Right cardiac atrium (tissue), 5 donors: Measurements from ENCODE around the gene RIPK4. TPM values are rescaled to one million over a fixed set of nuclear protein-coding genes. Genes with fewer than 3 reads are reported as not detected.
A peak's percentile ranks its signal among the peaks of the same experiment; 100 is the strongest.

Experiments used
- ATAC-seq, 2 donors: fragments of 200-7000 bp; cut with Tn5 transposase; one replicate each; pipeline versions ENCODE4 v1.8.0 to v1.9.1; 2020; ENCODE audit warnings: moderate library complexity in 2 of 2, mild to moderate bottlenecking in 1 of 2
- DNase-seq, 3 donors: peaks; one replicate each; pipeline ENCODE4 v3.0.0-alpha.2; 2020
- H3K27ac ChIP-seq: one replicate; pipeline ENCODE4 v1.5.1; 2013; ENCODE audit warnings: mild to moderate bottlenecking, low read length, control low read depth, moderate library complexity
- H3K27me3 ChIP-seq: one replicate; pipeline ENCODE4 v1.6.1; 2013; ENCODE audit not compliant: control insufficient read depth, insufficient read depth
- H3K4me1 ChIP-seq: one replicate; pipeline ENCODE4 v1.6.1; 2013; ENCODE audit warnings: low read length; ENCODE audit not compliant: control insufficient read depth, insufficient read depth
- H3K4me3 ChIP-seq: one replicate; pipeline ENCODE4 v1.5.1; 2013; ENCODE audit warnings: low read length, control low read depth
- H3K9me3 ChIP-seq: one replicate; pipeline ENCODE4 v1.6.1; 2013; ENCODE audit warnings: low read length; ENCODE audit not compliant: control insufficient read depth
- WGBS: extraction: QIAGEN DNeasy Blood & Tissue Kit; methylation state at CpG from one replicate; pipeline ENCODE4 v1.1.7; 2013; 5-methylcytosine and 5-hydroxymethylcytosine counted together
- intact Hi-C, 4 donors: fragments of 100-400 bp; cut with DNase I; formaldehyde crosslinking; loops; one replicate each; pipeline versions ENCODE4 v1.11.0 to v1.14.0; 2022 to 2023
- polyA plus RNA-seq: library from polyadenylated mRNA; stranded (reverse); fragments of 200-250 nt; gene quantifications from one replicate; pipeline ENCODE4 v1.2.3, GENCODE V29; 2013
- total RNA-seq, 4 donors: library from RNA; stranded (reverse); fragmentation: NEBNext Ultra II Directional; extraction: Animal tissue kit (Norgen Biotek cat#: 25700); gene quantifications; one replicate each; pipeline ENCODE4 v1.2.1, GENCODE V29; 2021
- donor health status: healthy with polysubstance abuse.
- donor health status: DM: no; HTN: yes; CAD: no.
- donor health status: DM: no; HTN: no; CAD: no.
- donor health status: DM: no; HTN: yes; CAD: no; lungs with severe emphysema.
- donor health status: DM: yes; HTN: yes; CAD: no.

Gene RIPK4
- total and polyA plus RNA-seq, 5 donors = 0.70 to 1.2 (median 0.91) TPM

- WGBS = 60% methylated on average over 7 of the region's 7 CpGs
- DNase-seq (no peak), ATAC-seq (no peak)
- Histone ChIP-seq H3K27me3 (no peaks in the 10 kb centered on the region), H3K4me3 (no peak overlapping the region), H3K4me1 (no peaks in the 10 kb centered on the region), H3K27ac (no peak overlapping the region), H3K9me3 (no peaks in the 10 kb centered on the region)
- intact Hi-C loops = no loop called here
Observed at GRCh38 chr21:41709166-41709565, 57.7 kb downstream of the RIPK4 start.

GRCh38 chr21:41707960-41708330, 58.9 kb downstream of the RIPK4 start:
- Histone ChIP-seq H3K27me3 (no peaks in the 10 kb centered on the region), H3K4me1 (no peaks in the 10 kb centered on the region), H3K9me3 (no peaks in the 10 kb centered on the region), H3K27ac (no peak overlapping the region), H3K4me3 (no peak overlapping the region)
- ATAC-seq (no peak), DNase-seq (no peak)
- intact Hi-C loops = no loop called here

GRCh38 chr21:41707231-41707959, 59.5 kb downstream of the RIPK4 start:
- ATAC-seq (no peak), DNase-seq (no peak)
- H3K9me3 ChIP-seq = no peaks in the 10 kb centered on the region
- H3K4me1 ChIP-seq = no peaks in the 10 kb centered on the region
- no peak overlapping the region for H3K4me3 ChIP-seq
- intact Hi-C loops = no loop called here
- no peaks in the 10 kb centered on the region for H3K27me3 ChIP-seq
- 65% methylated on average over 6 of the region's 6 CpGs for WGBS
- H3K27ac ChIP-seq = no peak overlapping the region

DNA sequence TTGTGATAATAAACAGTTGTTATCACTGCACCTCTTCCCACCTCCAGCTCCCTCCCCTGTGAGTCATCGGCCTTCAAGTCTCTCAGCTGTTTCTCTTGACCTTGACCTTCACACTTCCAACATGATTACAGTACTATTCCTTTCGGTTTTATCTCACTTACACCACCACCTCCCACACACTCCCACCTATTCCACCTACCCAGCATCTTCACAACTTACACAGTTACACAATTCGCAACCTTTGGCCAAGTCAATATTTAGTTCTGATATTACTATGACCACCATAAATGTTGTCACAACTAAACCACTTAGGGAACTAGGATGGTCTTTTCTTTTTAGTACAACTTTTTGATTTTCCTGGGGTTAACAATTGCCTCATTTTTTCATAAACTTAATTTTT, 60.2 kb downstream of the RIPK4 start:
- no peaks in the 10 kb centered on the region for H3K9me3 ChIP-seq
- intact Hi-C loops = no loop called here
- H3K4me1 ChIP-seq = no peaks in the 10 kb centered on the region
- no peak overlapping the region for H3K4me3 ChIP-seq
- WGBS = 45% methylated on average over 3 of the region's 3 CpGs
- no peak overlapping the region for H3K27ac ChIP-seq
- no peak for DNase-seq
- H3K27me3 ChIP-seq = no peaks in the 10 kb centered on the region
- ATAC-seq = peak in 1 of 2 donors; percentile 28

DNA sequence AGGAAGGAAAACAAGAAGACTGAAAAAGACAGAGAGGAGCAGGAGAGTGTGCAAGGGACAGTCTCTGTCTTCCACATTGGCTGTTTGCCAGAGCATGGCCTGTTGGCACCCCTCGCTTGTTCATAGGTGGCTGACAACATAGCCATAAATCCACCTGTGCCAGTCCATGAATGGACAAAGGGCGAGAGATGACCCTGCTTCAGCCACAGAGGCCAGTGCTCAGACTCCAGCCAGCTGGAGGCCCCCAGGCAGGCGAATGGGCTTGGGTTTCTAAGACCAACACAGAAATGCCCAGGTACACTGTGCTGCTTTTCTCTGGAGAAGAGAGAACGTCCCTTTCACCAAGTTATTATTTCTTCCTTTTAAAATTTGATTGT, 60.6 kb downstream of the RIPK4 start:
- Histone ChIP-seq H3K4me1 (no peaks in the 10 kb centered on the region), H3K4me3 (no peak overlapping the region), H3K27ac (no peak overlapping the region), H3K9me3 (no peaks in the 10 kb centered on the region), H3K27me3 (no peaks in the 10 kb centered on the region)
- intact Hi-C loops = no loop called here
- DNase-seq (no peak), ATAC-seq (no peak)
- WGBS = 69% methylated on average over 4 of the region's 4 CpGs

DNA sequence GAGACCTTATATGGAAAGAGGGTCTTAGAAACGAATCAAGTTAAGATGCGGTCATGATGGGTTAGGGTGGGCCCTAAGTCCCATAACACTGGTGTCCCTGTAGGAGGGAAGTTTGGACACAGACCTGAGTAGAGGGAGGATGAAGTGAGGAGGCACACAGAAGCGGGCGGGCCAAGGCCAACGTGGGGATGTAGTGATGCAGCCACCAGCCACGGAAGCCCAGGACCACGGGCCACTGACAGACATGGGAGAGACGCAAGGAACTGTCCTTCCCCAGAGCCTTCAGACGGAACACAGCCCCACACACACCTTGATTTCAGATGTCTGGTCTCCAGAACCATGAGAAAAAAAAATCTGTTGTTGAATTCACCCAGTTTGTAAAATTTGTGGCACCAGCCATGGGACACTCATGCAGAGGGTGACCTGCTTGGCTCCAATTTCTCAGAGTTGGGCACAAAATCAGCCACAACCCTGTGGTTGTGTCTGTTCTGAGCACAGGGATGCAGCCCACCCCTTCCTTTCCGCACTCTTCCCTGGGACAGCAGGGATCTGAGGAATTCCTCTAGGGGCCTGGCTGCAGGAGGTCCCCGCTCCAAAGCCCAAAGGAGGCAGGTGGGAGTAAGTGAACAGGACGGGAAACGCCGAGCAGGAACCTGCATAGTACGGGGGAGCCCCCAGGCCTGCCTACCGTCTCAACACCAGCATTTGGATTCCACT, 61.1 kb downstream of the RIPK4 start:
- no peaks in the 10 kb centered on the region for H3K4me1 ChIP-seq
- no peak overlapping the region for H3K4me3 ChIP-seq
- ATAC-seq = no peak
- 83% methylated on average over 16 of the region's 16 CpGs for WGBS
- H3K9me3 ChIP-seq = no peaks in the 10 kb centered on the region
- intact Hi-C loops = no loop called here
- H3K27ac ChIP-seq = no peak overlapping the region
- no peak for DNase-seq
- no peaks in the 10 kb centered on the region for H3K27me3 ChIP-seq

GRCh38 chr21:41703857-41704501, 62.9 kb downstream of the RIPK4 start:
- no peaks in the 10 kb centered on the region for H3K4me1 ChIP-seq
- intact Hi-C loops = no loop called here
- ATAC-seq = peak in 1 of 2 donors; percentile 27
- no peak overlapping the region for H3K27ac ChIP-seq
- H3K27me3 ChIP-seq = no peaks in the 10 kb centered on the region
- H3K9me3 ChIP-seq = no peaks in the 10 kb centered on the region
- 73% methylated on average over 18 of the region's 18 CpGs for WGBS
- H3K4me3 ChIP-seq = no peak overlapping the region
- no peak for DNase-seq

DNA sequence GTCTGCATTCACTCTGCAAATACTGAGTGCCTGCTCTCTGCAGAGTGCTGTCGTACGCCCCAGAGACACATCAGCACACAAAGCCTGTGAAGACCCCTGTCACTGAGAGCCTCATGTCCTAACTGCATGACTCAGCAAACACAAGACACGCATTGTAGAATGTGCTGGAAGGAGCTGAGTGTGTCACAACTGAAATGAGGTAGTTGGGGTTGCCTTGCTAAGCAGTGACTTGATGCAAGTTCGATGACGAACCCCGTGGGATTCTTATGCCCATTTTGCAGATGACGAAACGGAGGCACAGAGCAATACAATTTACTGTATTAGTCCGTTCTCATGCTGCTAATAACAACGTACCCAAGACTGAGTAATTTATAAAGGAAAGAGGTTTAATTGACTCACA, 65.1 kb downstream of the RIPK4 start:
- Histone ChIP-seq H3K9me3 (no peaks in the 10 kb centered on the region), H3K27me3 (no peaks in the 10 kb centered on the region), H3K4me3 (no peak overlapping the region), H3K4me1 (no peaks in the 10 kb centered on the region), H3K27ac (no peak overlapping the region)
- ATAC-seq (no peak), DNase-seq (no peak)
- 87% methylated on average over 10 of the region's 10 CpGs for WGBS
- intact Hi-C loops = no loop called here

GRCh38 chr21:41699311-41699710, 67.5 kb downstream of the RIPK4 start:
- Histone ChIP-seq H3K27ac (no peak overlapping the region), H3K9me3 (no peaks in the 10 kb centered on the region), H3K27me3 (no peaks in the 10 kb centered on the region), H3K4me3 (no peak overlapping the region), H3K4me1 (no peaks in the 10 kb centered on the region)
- ATAC-seq = no peak
- WGBS = 93% methylated on average over 10 of the region's 10 CpGs
- no peak for DNase-seq
- intact Hi-C loops = no loop called here

DNA sequence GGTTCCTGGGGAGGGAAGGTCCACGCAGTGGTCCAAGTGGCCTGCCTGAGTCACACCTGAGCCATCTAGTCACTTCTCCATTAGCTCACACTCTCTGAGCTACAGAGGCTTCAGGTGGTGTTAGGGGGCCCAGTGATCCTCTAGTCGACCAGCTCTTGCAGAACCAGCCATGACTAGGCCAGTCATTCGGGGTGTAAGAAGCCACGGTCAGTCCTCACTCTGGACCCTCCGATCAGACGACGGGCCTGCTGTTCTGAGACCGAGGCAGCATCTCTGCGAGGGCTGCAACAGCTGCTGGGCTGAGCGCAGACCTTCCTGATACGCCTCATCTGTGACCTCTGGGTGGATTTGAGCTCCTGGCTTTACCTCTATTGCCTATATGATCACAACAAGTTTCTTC, 68.8 kb downstream of the RIPK4 start:
- ATAC-seq (no peak), DNase-seq (no peak)
- Histone ChIP-seq H3K4me1 (no peaks in the 10 kb centered on the region), H3K27me3 (no peaks in the 10 kb centered on the region), H3K9me3 (no peaks in the 10 kb centered on the region), H3K27ac (no peak overlapping the region), H3K4me3 (no peak overlapping the region)
- 90% methylated on average over 11 of the region's 11 CpGs for WGBS
- intact Hi-C loops = no loop called here

DNA sequence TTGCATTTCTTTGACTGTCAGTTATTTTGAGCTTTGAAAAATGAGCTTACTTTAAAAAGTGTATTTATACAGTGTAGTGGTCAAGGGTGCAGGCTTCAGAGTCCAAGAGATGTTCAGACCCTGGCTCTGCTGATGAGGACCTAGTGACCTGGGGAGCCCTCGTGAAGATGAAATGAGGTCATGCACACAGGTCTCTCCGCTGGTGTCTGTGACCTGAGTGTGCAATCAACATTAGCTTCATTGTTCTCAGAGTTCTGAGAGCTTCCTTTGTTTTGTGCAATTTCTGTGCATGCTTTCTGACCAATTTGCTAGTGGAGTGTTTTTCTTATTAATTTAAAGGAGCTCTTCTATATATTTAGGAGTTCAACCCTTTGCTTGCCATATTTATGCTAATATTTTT, 71.3 kb downstream of the RIPK4 start:
- WGBS = 54% methylated on average over 2 of the region's 2 CpGs
- Histone ChIP-seq H3K9me3 (no peaks in the 10 kb centered on the region), H3K4me3 (no peak overlapping the region), H3K4me1 (no peaks in the 10 kb centered on the region), H3K27ac (no peak overlapping the region), H3K27me3 (no peaks in the 10 kb centered on the region)
- intact Hi-C loops = no loop called here
- no peak for DNase-seq
- no peak for ATAC-seq
